ENCODE data around the gene DTNBP1. TPM values are rescaled to one million over a fixed set of nuclear protein-coding genes. Genes with fewer than 3 reads are reported as not detected.

DTNBP1 gene
- total and polyA plus RNA-seq, 3 donors from 2014 or later: 21.8 to 25.4 (median 22.6) TPM

GRCh38 chr6:15530411-15530810, 132.4 kb downstream of the DTNBP1 start:
- no peaks in the 10 kb centered on the region for H3K36me3 ChIP-seq (ENCODE audit: low read depth, missing control alignments)
- H3K4me1 ChIP-seq: peaks cover 7% of the 10 kb centered on the region
- no peak for TF ChIP-seq CTCF (IDR thresholded peaks at IDR 0.05)
- TF ChIP-seq POLR2A (IDR thresholded peaks at IDR 0.05): no peak
- DNase-seq: no peak
- intact Hi-C loops (cut with DNase I; ENCODE audit: low total_unique reads): no loop called here
- 88 to 94% methylated on average over 10 of the region's 10 CpGs for WGBS, 2 donors
- H3K27ac ChIP-seq: no peak overlapping the region
- no peaks in the 10 kb centered on the region for H3K9me3 ChIP-seq
- no peaks in the 10 kb centered on the region for H3K27me3 ChIP-seq
- no peak overlapping the region for H3K4me3 ChIP-seq

GRCh38 chr6:15528870-15529269, 134.0 kb downstream of the DTNBP1 start:
- Histone ChIP-seq H3K36me3 (ENCODE audit: low read depth, missing control alignments) (no peaks in the 10 kb centered on the region), H3K4me3 (no peak overlapping the region), H3K27ac (no peak overlapping the region), H3K9me3 (no peaks in the 10 kb centered on the region), H3K27me3 (no peaks in the 10 kb centered on the region), H3K4me1 (no peaks in the 10 kb centered on the region)
- intact Hi-C loops (cut with DNase I; ENCODE audit: low total_unique reads): no loop called here
- TF ChIP-seq CTCF (IDR thresholded peaks at IDR 0.05): no peak
- no peak for TF ChIP-seq POLR2A (IDR thresholded peaks at IDR 0.05)
- 97% methylated on average over 9 of the region's 9 CpGs for WGBS, 2 donors
- no peak for DNase-seq

- Histone ChIP-seq H3K36me3 (ENCODE audit: low read depth, missing control alignments) (no peaks in the 10 kb centered on the region), H3K4me3 (no peak overlapping the region), H3K27ac (no peak overlapping the region), H3K4me1 (no peaks in the 10 kb centered on the region), H3K9me3 (no peaks in the 10 kb centered on the region), H3K27me3 (no peaks in the 10 kb centered on the region)
- no peak for DNase-seq
- intact Hi-C loops (cut with DNase I; ENCODE audit: low total_unique reads): no loop called here
- WGBS, 2 donors: 88 to 95% methylated on average over 12 of the region's 12 CpGs
- no peak for TF ChIP-seq POLR2A (IDR thresholded peaks at IDR 0.05)
- no peak for TF ChIP-seq CTCF (IDR thresholded peaks at IDR 0.05)
These were observed 134.8 kb downstream of the DTNBP1 start for GRCh38 chr6:15527838-15528617.

GRCh38 chr6:15526212-15526701, 136.6 kb downstream of the DTNBP1 start:
- WGBS, 2 donors: 95% methylated on average over 13 of the region's 13 CpGs
- DNase-seq: no peak

GRCh38 chr6:15524861-15525401, 137.9 kb downstream of the DTNBP1 start:
- DNase-seq: peak; percentile 7
- Histone ChIP-seq H3K4me3 (no peak overlapping the region), H3K4me1 (no peaks in the 10 kb centered on the region), H3K36me3 (ENCODE audit: low read depth, missing control alignments) (no peaks in the 10 kb centered on the region), H3K27ac (no peak overlapping the region), H3K27me3 (no peaks in the 10 kb centered on the region), H3K9me3 (no peaks in the 10 kb centered on the region)
- whole genome bisulfite sequencing, 2 donors: 89 to 92% methylated on average over 11 to 14 of the region's 14 CpGs
- intact Hi-C loops (cut with DNase I; ENCODE audit: low total_unique reads): no loop called here
- no peak for TF ChIP-seq POLR2A (IDR thresholded peaks at IDR 0.05)
- TF ChIP-seq CTCF (IDR thresholded peaks at IDR 0.05): no peak

More at GRCh38 chr6:15526212-15526701, 136.6 kb downstream of the DTNBP1 start:
- TF ChIP-seq POLR2A (IDR thresholded peaks at IDR 0.05): no peak
- no peak overlapping the region for H3K27ac ChIP-seq
- H3K9me3 ChIP-seq: no peaks in the 10 kb centered on the region
- no peaks in the 10 kb centered on the region for H3K36me3 ChIP-seq (ENCODE audit: low read depth, missing control alignments)
- intact Hi-C loops (cut with DNase I; ENCODE audit: low total_unique reads): no loop called here
- H3K4me1 ChIP-seq: no peaks in the 10 kb centered on the region
- H3K4me3 ChIP-seq: no peak overlapping the region
- H3K27me3 ChIP-seq: no peaks in the 10 kb centered on the region

Data from testis (tissue), 3 donors.